Epithelial cell of prostate (primary cell): ENCODE data around the gene ZDHHC14.

Experiments
- DNase-seq: peaks from one replicate; pipeline ENCODE4 v3.0.0-alpha.2; 2011; ENCODE audit warnings: low read depth, low spot score
- H3K27ac ChIP-seq: fragments of 450-650 bp; 2 replicates; pipeline ENCODE4 v1.5.1; 2017; ENCODE audit warnings: mild to moderate bottlenecking

Gene ZDHHC14

DNA sequence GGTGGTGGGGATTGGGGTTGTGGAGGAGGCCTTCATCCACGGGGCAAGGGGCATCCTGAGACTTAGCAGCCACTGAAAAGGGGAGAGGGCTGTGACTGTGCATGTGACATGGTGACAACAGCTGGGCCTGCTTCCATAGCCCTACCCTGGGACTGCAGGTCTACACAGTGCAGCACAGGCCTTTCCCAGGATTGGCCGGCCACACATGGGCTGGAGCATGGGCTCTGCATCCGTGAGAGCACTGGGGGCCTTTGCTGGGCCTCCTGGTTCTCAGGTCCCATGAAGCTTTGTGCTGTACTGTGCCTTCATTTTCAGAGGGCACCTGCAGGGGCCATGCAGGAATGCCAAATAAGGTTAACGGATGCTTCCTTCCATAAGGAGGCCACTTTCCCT is 56.0 kb downstream of the ZDHHC14 start:
- no peak for DNase-seq
- no peak overlapping the region for H3K27ac ChIP-seq

GRCh38 chr6:157438611-157439111 is 57.7 kb downstream of the ZDHHC14 start:
- no peak for DNase-seq
- no peak overlapping the region for H3K27ac ChIP-seq

DNA sequence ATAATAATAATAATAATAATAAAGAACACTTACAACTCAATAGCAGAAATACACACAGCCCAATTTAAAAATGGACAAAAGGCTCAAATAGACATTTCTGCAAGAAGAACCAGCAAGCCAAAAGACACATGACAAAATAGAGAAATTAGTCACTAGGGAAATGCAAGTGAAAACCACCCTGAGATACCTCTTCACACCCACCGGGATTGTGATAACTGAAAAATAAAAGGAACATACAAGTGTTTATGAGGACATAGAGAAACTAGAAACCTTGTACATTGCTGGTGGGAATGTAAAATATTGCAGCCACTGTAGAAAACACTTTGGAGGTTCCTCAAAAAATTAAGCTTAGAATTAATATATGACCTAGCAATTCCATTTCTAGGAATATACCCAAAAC is 59.2 kb downstream of the ZDHHC14 start:
- no peak for DNase-seq

GRCh38 chr6:157442291-157442690 is 61.3 kb downstream of the ZDHHC14 start:
- H3K27ac ChIP-seq = no peak overlapping the region
- no peak for DNase-seq

More for the DNA sequence above, 59.2 kb downstream of the ZDHHC14 start:
- H3K27ac ChIP-seq = no peak overlapping the region

DNA sequence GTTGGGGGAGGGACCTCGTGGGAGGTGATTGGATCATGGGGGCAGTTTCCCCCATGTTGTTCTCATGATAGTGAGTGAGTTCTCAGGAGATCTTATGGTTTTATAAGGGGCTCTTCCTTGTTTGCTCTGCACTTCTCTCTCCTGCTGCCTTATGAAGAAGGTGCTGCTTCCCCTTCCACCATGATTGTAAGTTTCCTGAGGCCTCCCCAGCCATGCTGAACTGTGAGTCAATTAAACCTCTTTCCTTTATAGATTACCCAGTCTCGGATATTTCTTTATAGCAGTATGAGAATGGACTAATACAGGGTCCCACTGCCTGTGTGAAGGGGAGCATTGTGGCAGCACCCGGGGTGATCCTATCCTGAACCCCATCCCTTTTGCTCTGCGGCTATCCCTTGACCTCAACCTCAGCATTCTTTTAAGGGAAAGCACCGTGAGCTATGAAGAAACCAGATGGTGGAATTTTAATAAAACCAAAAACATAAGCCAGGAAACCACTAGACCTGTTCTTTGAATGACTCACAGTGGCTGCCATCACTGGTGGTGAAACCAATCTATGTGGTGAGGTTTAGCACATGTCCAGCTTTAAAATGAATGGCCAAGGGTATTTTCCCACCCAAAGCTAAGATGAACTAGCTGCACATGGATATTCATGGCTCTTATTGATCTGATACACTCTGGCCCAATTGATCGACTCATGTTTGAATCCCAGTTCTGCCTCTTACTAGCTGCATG is 62.2 kb downstream of the ZDHHC14 start:
- DNase-seq = peak; percentile 33
- no peak overlapping the region for H3K27ac ChIP-seq

DNA sequence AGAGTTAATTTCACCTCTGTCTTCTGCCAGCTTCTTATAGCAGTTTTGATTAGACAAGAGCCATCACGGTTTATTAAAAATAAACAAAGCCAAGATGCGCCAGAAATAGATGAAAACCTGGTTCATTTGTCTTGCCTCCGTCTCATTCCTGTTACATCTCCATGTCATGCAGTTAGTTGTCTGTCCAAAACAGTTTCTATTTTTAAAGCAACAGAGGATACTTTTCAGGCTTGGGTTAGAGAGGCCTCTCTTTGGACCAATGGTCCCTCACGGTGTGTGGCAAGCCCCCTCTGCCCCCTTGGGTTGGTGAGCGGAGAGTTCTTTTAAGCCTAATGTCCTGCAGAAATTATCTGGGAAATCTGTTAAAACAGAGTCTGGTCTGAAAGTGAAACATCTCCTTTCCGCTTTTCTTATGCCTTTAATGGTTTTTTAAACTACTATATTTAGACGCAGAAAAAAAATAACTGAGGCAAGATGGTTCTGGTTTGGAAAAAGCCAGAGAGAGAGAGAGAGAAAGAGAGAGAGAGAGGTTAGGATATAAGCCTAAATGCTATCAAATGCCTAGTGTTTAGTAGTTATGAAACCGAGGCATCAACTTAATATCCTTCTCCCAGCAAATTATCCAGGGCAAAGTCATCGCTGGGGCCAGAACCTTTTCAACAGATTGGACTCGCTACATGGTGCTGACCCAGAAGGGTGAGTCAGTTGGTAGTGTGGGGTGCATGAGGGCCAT is 64.5 kb downstream of the ZDHHC14 start:
- no peak for DNase-seq
- no peak overlapping the region for H3K27ac ChIP-seq

GRCh38 chr6:157447735-157448134 is 66.7 kb downstream of the ZDHHC14 start:
- H3K27ac ChIP-seq = no peak overlapping the region
- DNase-seq = no peak

DNA sequence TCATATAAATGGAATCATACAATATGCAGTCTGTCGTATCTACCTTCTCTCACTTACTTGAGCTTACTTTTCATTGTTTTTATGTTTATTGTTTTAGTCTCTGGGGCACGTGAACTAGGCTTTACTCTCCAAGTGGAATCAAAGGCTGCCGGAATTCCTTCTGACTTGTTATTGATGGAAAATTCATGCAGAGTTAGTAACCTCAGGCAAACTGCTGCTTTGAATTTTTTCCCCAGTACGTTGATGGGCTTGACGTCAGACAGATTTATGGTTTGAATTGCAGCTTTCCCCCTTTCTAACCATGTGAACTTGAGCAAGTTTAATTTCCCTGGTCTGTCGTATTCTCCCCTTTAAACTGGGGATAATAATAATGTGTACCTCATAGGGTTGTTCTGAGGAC is 68.6 kb downstream of the ZDHHC14 start:
- H3K27ac ChIP-seq = no peak overlapping the region
- DNase-seq = no peak

- DNase-seq = no peak
- no peak overlapping the region for H3K27ac ChIP-seq
These were observed 70.1 kb downstream of the ZDHHC14 start for GRCh38 chr6:157450931-157451742.

DNA sequence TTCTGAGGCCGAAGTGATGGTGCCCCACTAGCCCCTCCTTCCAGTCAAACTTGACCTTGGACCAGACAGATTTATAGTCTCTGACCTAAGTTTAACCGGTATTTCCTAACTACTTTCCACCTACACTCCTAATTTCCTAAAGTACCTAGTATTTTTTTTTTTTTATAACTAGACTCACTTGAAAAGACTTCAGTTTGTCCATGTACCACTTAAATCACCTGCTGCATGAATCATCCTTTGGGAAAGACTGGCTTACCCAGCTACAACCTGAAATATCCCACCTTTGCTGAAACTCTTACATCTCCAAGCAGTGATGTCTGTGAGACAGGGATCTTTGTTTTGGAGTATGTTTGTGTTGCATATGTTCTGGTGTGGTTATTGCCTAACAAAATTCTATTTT is 71.1 kb downstream of the ZDHHC14 start:
- no peak overlapping the region for H3K27ac ChIP-seq
- DNase-seq = no peak

- no peak for DNase-seq
- H3K27ac ChIP-seq = no peak overlapping the region
These were observed 72.1 kb downstream of the ZDHHC14 start for GRCh38 chr6:157453131-157453530.

DNA sequence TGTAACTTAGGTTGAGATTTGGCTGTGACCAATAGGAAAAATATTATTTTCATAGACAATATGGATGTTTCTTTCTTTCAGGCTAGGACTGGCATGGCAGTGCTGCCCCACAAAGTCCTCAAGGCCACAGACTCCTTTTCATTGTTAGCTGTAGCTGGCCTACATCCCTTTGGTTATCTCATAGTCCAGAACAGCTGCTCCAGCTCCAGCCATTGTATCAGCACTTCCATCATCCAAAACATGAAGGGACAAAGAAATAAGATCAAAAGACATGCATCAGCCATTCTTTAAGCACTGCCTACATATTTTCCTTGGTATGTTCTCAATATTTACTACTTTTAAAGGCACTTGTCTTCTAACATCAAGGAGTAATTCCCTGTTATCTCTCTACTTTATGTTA is 73.0 kb downstream of the ZDHHC14 start:
- H3K27ac ChIP-seq = no peak overlapping the region

DNA sequence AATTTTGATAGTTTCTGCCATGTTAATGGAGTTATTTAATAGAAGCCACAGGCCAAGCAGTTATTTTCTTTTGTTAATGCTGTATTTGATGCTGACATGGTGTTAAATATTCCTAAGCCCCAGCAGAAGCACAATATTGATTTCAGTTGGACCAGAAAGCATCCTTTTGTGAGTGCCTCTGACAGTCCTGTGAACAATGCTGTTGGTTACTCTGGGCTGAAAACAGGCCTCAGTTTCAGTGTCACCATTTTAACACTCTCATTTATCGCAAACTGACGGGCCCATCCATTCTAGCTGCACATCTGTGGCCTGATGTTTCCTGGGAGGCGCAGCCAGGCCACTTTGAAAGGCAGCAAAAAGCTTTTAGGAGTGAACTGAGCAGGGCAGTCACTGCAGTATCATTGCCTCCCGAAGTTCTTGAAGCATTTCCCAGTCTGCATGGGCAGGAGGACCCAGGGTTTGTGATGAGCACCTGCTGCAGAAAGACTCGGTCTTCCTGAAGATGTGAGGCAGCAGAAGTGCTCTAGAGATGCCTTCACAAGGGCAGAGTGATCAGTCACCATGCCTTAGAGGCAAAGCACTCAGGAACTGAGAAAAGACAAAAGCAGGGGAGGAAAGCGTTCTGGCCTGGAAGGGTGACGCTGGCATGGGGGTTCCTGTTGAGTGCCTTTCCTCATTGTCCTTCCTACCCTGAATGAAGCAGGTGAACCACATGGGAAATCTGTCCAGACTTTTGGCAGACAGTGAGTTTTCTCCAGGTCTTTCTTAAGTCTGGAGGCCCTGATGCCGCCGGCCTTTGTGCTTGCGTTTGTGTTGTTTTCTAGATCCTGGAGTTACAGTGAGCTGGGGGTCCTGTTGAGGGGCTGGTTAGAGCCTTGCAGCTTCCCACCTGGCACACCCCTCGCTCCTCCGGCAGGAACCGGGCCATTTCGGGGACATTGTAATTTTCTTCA is 74.0 kb downstream of the ZDHHC14 start:
- DNase-seq = no peak
- H3K27ac ChIP-seq = no peak overlapping the region

More for the DNA sequence above, 73.0 kb downstream of the ZDHHC14 start:
- no peak for DNase-seq

DNA sequence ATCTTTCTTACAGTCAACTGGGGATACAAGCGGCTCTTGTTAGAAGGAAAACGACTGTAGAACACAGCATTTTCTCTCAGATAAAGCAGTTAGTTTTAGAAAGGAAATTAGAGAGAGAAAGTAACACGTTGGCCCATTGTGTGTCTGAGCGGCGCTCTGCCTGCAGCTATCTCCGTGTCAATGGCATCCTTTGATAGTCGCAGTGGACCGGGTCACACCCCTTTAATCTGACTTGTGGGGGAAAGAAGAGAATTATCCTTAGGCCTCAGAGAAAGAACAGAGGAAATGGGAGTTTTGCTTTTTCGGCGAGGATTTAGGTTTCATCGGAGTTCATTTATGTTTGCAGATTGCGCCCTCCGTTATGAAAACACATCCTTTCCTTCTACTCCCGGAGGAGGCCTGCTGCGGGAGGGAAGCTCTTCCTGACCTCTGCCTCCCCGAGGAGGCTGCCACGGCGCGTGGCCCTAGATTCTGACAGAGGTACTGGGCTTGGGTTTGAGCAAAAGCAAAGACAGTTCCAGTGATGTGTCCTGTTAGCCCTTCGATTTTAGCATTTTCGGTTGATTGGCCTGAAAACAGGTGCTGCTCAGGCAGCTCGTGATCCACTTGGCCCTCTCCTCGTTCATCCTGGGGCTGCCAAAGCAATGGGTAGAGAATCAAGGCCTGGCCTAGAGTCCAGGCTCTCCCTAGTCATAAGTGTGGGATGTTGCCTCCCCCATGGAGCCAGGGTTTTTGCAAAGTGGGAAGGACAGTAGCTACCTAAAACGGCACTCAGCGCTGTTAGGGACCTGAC is 74.9 kb downstream of the ZDHHC14 start:
- H3K27ac ChIP-seq = no peak overlapping the region
- no peak for DNase-seq

- DNase-seq = no peak
- no peak overlapping the region for H3K27ac ChIP-seq
These were observed 75.5 kb downstream of the ZDHHC14 start for GRCh38 chr6:157456524-157456829.

- no peak for DNase-seq
- no peak overlapping the region for H3K27ac ChIP-seq
These were observed 76.8 kb downstream of the ZDHHC14 start for GRCh38 chr6:157457787-157458186.

DNA sequence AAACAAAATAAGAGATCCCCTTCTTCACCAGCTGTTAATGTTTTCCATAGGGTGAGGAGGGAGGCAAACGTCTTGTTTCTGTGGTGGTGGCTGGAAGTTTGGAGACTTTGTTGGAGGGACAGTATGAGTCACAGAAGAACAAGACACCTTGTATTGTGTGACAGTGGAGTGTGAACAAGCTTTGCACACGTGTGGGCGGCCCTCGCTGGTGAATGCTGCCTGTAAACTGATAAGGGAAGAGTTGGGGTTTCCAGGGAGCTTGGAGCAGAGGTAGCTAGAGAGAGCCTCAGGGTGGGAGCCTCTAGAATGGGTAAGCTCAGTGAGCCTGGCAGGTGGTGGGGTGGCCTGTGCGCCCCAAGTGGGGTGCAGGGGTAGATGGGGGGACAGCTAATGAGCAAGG is 78.3 kb downstream of the ZDHHC14 start:
- no peak overlapping the region for H3K27ac ChIP-seq
- no peak for DNase-seq

DNA sequence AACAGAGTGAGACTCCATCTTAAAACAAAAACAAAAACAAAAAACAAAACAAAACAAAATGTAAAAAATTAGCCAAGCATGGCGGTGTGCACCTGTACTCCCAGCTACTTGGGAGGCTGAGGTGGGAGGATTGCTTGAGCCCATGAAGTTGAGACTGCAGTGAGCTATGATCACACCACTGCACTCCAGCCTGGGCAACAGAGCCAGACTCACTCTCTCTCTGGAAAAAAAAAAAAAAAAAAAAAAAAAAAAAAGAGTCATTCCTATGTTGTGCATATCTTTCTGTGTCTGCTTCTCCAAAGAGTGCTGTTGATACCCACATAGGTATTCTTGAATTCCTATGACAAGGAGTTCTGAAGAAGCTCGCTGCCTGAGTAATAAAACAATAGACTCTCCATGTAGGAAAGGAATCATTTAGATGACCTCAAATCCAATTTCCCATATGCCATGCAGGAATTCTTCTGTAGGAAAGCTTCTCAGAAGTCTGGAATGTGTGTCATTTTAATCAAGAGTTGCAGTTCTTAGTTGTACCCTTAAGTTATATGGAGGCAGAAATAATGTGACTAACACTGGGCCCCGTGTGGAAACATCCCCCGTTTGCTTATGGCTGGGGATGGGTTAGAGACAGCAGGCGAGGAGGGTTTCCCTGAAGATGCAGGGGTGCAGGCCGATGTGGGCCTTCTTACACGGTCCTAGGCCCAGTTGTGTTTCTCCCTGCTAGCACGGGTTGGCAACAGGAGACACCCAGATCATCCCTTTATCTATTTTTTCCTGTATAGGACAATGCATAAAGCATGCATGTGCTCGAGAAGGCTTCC is 79.4 kb downstream of the ZDHHC14 start:
- H3K27ac ChIP-seq = no peak overlapping the region

More for the DNA sequence above, 79.4 kb downstream of the ZDHHC14 start:
- DNase-seq = no peak
